Loucy (cell line): ENCODE measurements around the gene FDX2.

Experiments
- H2AFZ ChIP-seq: fragments of 200-600 bp; sonication (generic); 2 replicates; pipeline ENCODE4 v1.6.0; 2016; ENCODE audit warnings: antibody characterized with exemption, mild to moderate bottlenecking, low read length, moderate library complexity
- H3F3A ChIP-seq: fragments of 200-600 bp; 2 replicates; pipeline ENCODE4 v1.6.0; 2016; ENCODE audit warnings: antibody characterized with exemption, low read depth, mild to moderate bottlenecking
- H3K27me3 ChIP-seq: fragments of 200-600 bp; sonication (generic); 2 replicates; pipeline ENCODE4 v1.6.1; 2014; ENCODE audit warnings: low read length, mild to moderate bottlenecking; ENCODE audit not compliant: insufficient read depth, poor library complexity, severe bottlenecking
- H3K36me3 ChIP-seq: fragments of 200-600 bp; sonication (generic); 2 replicates; pipeline ENCODE4 v1.6.1; 2016; ENCODE audit warnings: low read length; ENCODE audit not compliant: insufficient read depth
- H3K4me1 ChIP-seq: fragments of 200-600 bp; sonication (generic); 2 replicates; pipeline ENCODE4 v1.5.1; 2014; ENCODE audit warnings: low read length, mild to moderate bottlenecking; ENCODE audit not compliant: insufficient read depth, poor library complexity, severe bottlenecking
- H3K4me2 ChIP-seq: fragments of 200-600 bp; sonication (generic); 2 replicates; pipeline ENCODE4 v1.6.0; 2014; ENCODE audit warnings: antibody characterized with exemption, low read length, low read depth, mild to moderate bottlenecking; ENCODE audit not compliant: poor library complexity, severe bottlenecking
- H3K4me3 ChIP-seq: fragments of 200-600 bp; sonication (generic); 2 replicates; pipeline ENCODE4 v1.5.1; 2014; ENCODE audit warnings: low read length, mild to moderate bottlenecking, mixed read lengths; ENCODE audit not compliant: poor library complexity, severe bottlenecking
- H3K79me2 ChIP-seq: fragments of 200-600 bp; sonication (generic); 2 replicates; pipeline ENCODE4 v1.6.1; 2014; ENCODE audit warnings: low read length; ENCODE audit not compliant: insufficient read depth
- H3K9ac ChIP-seq: fragments of 200-600 bp; sonication (generic); 2 replicates; pipeline ENCODE4 v1.6.0; 2014; ENCODE audit warnings: mild to moderate bottlenecking, low read depth, low read length, moderate library complexity; ENCODE audit not compliant: poor library complexity, severe bottlenecking
- H3K9me2 ChIP-seq: fragments of 200-600 bp; sonication (generic); replicated peaks from 2 replicates; pipeline ENCODE4 v1.6.1; 2016; ENCODE audit warnings: low read depth, low read length, mixed read lengths
- H3K9me3 ChIP-seq: fragments of 200-600 bp; sonication (generic); 2 replicates; pipeline ENCODE4 v1.6.1; 2014; ENCODE audit warnings: mild to moderate bottlenecking, antibody characterized with exemption, low read length, low read depth; ENCODE audit not compliant: insufficient read depth
- H4K20me1 ChIP-seq: fragments of 200-600 bp; sonication (generic); 2 replicates; pipeline ENCODE4 v1.6.0; 2014; ENCODE audit warnings: antibody characterized with exemption, low read length, mild to moderate bottlenecking; ENCODE audit not compliant: insufficient read depth, poor library complexity, severe bottlenecking
- CTCF ChIP-seq: fragments of 200-600 bp; sonication (generic); conservative IDR thresholded peaks from 2 replicates; pipeline ENCODE4 v1.5.1; 2014; ENCODE audit warnings: mild to moderate bottlenecking, antibody characterized with exemption, low read length
- EZH2phosphoT487 ChIP-seq: fragments of 200-600 bp; IDR thresholded peaks from 2 replicates; pipeline ENCODE4 v1.6.1; 2018; ENCODE audit warnings: antibody characterized with exemption, mild to moderate bottlenecking, moderate library complexity, borderline replicate concordance

The FDX2 gene

GRCh38 chr19:10289167-10289835 is 26.5 kb downstream of the FDX2 start:
- Histone ChIP-seq H3K9me2 (no peaks in the 10 kb centered on the region), H4K20me1 (no peaks in the 10 kb centered on the region), H3K4me2 (peak overlapping the region; percentile 83), H2AFZ (peak overlapping the region; percentile 86), H3K9me3 (no peaks in the 10 kb centered on the region), H3K9ac (peak overlapping the region; percentile 54), H3K36me3 (peaks cover 14% of the 10 kb centered on the region; the same call in 1 of the 2 replicates), H3F3A (no peaks in the 10 kb centered on the region), H3K4me3 (peak overlapping the region; percentile 74), H3K27me3 (no peaks in the 10 kb centered on the region), H3K4me1 (peaks cover 29% of the 10 kb centered on the region), H3K79me2 (no peaks in the 10 kb centered on the region)
- TF ChIP-seq CTCF: no peak
- no peak for TF ChIP-seq EZH2phosphoT487

GRCh38 chr19:10288662-10289166 is 27.1 kb downstream of the FDX2 start:
- no peaks in the 10 kb centered on the region for H3K9me3 ChIP-seq
- peaks cover 17% of the 10 kb centered on the region; the same call in 1 of the 2 replicates for H3K36me3 ChIP-seq
- H3K4me2 ChIP-seq: peak overlapping the region; percentile 83
- H3K9me2 ChIP-seq: no peaks in the 10 kb centered on the region
- no peaks in the 10 kb centered on the region for H4K20me1 ChIP-seq
- no peaks in the 10 kb centered on the region for H3K27me3 ChIP-seq
- H3K4me3 ChIP-seq: peak overlapping the region; percentile 74
- H2AFZ ChIP-seq: peak overlapping the region; percentile 86
- H3F3A ChIP-seq: no peaks in the 10 kb centered on the region
- H3K9ac ChIP-seq: peak overlapping the region; percentile 54
- no peaks in the 10 kb centered on the region for H3K79me2 ChIP-seq
- H3K4me1 ChIP-seq: peaks cover 29% of the 10 kb centered on the region
- TF ChIP-seq EZH2phosphoT487 (no peak), CTCF (no peak)

GRCh38 chr19:10286803-10287737 is 28.7 kb downstream of the FDX2 start, which contains the start of gene ICAM4:
Gene ICAM4 (plus strand): TSS chr19:10286955. CDS start chr19:10287013, 58 bp downstream.
- Histone ChIP-seq H3K9me3 (no peaks in the 10 kb centered on the region), H3K36me3 (peaks cover 17% of the 10 kb centered on the region; the same call in 1 of the 2 replicates), H4K20me1 (no peaks in the 10 kb centered on the region), H3K27me3 (no peaks in the 10 kb centered on the region), H3K4me1 (peaks cover 29% of the 10 kb centered on the region), H3K79me2 (no peaks in the 10 kb centered on the region), H3K9ac (peak within 1 kb of the TSS; percentile 59), H3K4me2 (peak within 1 kb of the TSS; percentile 83), H3K4me3 (peak within 1 kb of the TSS; percentile 71), H3F3A (no peaks in the 10 kb centered on the region), H2AFZ (peak within 1 kb of the TSS; percentile 92), H3K9me2 (no peaks in the 10 kb centered on the region)
- TF ChIP-seq CTCF (no peak), EZH2phosphoT487 (no peak)
